Skeletal muscle satellite cell (primary cell): ENCODE results near the gene UFD1. TPM values are rescaled to one million over a fixed set of nuclear protein-coding genes. Genes with fewer than 3 reads are reported as not detected.

Source experiments
- H3K27me3 ChIP-seq: 2 replicates; pipeline ENCODE4 v1.7.0; 2013; ENCODE audit warnings: low read length; ENCODE audit not compliant: control insufficient read depth, insufficient read depth
- H3K36me3 ChIP-seq: 2 replicates; pipeline ENCODE4 v1.7.0; 2013; ENCODE audit warnings: mild to moderate bottlenecking, control low read depth, low read length; ENCODE audit not compliant: insufficient read depth
- H3K4me1 ChIP-seq: 2 replicates; pipeline ENCODE4 v1.7.0; 2013; ENCODE audit warnings: low read length; ENCODE audit not compliant: control insufficient read depth, insufficient read depth
- H3K4me2 ChIP-seq: 2 replicates; pipeline ENCODE4 v1.7.0; 2013; ENCODE audit warnings: mild to moderate bottlenecking, low read length
- H3K4me3 ChIP-seq: 2 replicates; pipeline ENCODE4 v1.7.0; 2013; ENCODE audit warnings: low read length
- H3K9ac ChIP-seq: 2 replicates; pipeline ENCODE4 v1.7.0; 2013; ENCODE audit warnings: mild to moderate bottlenecking, low read depth, low read length, moderate library complexity
- H3K9me3 ChIP-seq: replicated peaks from 2 replicates; pipeline ENCODE4 v1.7.0; 2013; ENCODE audit warnings: mild to moderate bottlenecking, control low read depth, low read length
- total RNA-seq: library from RNA; depleted of rRNA; stranded (reverse); fragments of >200 nt; gene quantifications from 2 replicates; pipeline ENCODE4 v1.2.3, GENCODE V29; 2012; rRNA removed

Gene UFD1, protein sequence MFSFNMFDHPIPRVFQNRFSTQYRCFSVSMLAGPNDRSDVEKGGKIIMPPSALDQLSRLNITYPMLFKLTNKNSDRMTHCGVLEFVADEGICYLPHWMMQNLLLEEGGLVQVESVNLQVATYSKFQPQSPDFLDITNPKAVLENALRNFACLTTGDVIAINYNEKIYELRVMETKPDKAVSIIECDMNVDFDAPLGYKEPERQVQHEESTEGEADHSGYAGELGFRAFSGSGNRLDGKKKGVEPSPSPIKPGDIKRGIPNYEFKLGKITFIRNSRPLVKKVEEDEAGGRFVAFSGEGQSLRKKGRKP
- 59.8 and 88.0 TPM in 2 replicates for total RNA-seq

DNA sequence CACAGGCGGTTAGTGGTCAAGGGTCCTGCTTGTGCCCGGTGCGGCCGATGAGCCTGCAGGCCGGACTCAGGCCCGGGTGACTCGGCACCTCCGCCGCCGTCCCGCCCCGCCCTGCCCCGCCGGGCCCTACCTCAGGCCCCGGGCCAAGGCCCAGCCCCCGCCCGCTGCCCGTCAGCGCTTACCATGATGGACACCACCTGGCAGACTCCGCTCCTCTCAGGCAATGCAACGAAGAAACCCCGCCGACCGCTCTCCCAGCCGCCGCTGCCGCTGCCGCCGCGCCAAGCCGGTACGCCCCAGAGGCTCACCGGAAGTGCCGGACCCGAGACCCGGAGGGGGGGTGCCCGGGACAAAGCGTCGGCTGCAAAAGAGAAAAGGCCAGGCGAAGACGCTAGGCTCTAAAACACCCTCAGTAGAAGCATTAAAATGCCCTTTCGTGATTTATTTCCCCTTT, at the start of gene UFD1:
Gene UFD1, minus strand, starts transcription at position 293 of the 454 bp plus-strand sequence. Its CDS starts 108 bp downstream, at position 185.
- Histone ChIP-seq H3K36me3 (peaks cover 27% of the 10 kb centered on the region), H3K4me3 (peak within 1 kb of the TSS; percentile 87), H3K9ac (peak within 1 kb of the TSS; percentile 91), H3K27me3 (no peaks in the 10 kb centered on the region), H3K9me3 (no peaks in the 10 kb centered on the region), H3K4me2 (peak within 1 kb of the TSS; percentile 85), H3K4me1 (peaks cover 19% of the 10 kb centered on the region)

DNA sequence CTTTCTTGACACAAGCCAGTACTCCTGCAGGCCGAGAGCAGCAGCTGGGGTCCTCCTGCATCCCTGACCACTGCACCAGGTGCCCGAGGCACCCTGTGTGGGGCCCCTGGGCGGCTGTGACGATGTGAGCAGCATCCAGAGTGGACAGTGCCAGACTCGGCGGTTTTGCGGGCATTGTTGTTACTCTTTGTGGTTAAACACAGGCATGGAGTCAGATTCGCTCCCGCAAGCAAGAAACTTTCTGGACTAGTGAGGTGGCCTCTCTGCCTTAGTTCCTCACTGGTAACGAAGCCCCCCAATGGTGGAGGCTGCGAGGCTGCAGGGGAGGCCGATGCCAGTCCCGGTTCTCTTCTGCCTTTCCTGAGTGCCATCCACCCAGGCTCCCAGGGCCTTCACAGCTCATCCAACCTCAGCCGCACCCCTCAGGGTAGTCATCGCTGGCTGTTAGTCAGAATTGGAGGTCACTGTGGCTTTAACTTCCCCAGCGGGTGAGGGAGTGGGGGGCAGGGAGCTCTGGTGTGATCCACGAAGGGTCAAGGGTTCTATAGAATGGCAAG, 48.9 kb upstream of the UFD1 start:
- H3K36me3 ChIP-seq: no peaks in the 10 kb centered on the region
- H3K4me2 ChIP-seq: peak overlapping the region; percentile 22
- no peak overlapping the region for H3K9ac ChIP-seq
- peaks cover 24% of the 10 kb centered on the region for H3K4me1 ChIP-seq
- H3K9me3 ChIP-seq: no peaks in the 10 kb centered on the region
- peaks cover 31% of the 10 kb centered on the region for H3K27me3 ChIP-seq
- no peak overlapping the region for H3K4me3 ChIP-seq

DNA sequence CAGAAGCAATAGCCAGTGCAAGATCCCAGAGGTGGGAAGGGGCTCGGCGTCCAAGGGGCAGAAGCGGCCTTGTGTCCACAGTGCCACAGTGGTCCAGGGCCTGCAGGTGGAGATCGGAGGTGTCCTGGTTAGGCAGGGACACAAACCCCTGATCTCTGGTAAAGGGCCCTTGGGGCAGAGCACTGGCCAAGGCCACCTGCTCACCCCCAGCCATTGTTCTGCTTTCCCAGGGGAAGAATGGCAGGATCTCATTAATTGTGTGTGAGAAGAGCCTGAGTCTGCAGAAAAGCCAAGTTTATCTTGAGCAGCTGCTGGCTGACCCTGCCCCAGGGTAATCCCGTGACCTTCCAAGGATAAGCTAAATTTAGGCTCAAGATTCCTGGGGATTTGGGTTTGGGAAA, 48.3 kb upstream of the UFD1 start:
- H3K4me2 ChIP-seq: peak overlapping the region; percentile 22

DNA sequence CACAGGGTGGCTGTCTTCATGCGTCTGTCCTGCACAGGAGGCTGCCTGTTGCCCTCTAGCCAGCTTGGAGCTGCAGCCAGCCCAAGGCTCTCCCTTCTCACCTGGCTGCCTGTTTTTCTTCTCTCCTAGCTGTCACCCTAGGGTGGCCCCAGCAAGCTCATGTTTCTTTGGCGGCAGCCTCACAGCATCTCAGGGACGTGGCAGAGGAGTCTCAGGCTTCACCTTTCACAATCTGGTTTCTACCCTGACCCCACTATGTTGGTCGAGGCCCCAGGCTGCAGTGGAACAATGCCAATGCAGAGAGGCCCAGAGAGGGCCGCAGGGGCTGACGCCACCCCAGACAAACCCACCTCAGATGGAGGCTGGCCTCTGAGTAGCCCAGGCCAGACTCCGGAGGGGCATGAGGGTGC, 47.7 kb upstream of the UFD1 start:
- Histone ChIP-seq H3K4me1 (peaks cover 25% of the 10 kb centered on the region), H3K36me3 (no peaks in the 10 kb centered on the region), H3K4me2 (no peak overlapping the region), H3K9ac (no peak overlapping the region), H3K4me3 (no peak overlapping the region), H3K9me3 (no peaks in the 10 kb centered on the region), H3K27me3 (peaks cover 34% of the 10 kb centered on the region)

More for the DNA sequence above, 48.3 kb upstream of the UFD1 start:
- H3K4me1 ChIP-seq: peaks cover 25% of the 10 kb centered on the region
- no peak overlapping the region for H3K4me3 ChIP-seq
- no peaks in the 10 kb centered on the region for H3K9me3 ChIP-seq
- H3K27me3 ChIP-seq: peaks cover 33% of the 10 kb centered on the region
- no peaks in the 10 kb centered on the region for H3K36me3 ChIP-seq
- H3K9ac ChIP-seq: no peak overlapping the region

DNA sequence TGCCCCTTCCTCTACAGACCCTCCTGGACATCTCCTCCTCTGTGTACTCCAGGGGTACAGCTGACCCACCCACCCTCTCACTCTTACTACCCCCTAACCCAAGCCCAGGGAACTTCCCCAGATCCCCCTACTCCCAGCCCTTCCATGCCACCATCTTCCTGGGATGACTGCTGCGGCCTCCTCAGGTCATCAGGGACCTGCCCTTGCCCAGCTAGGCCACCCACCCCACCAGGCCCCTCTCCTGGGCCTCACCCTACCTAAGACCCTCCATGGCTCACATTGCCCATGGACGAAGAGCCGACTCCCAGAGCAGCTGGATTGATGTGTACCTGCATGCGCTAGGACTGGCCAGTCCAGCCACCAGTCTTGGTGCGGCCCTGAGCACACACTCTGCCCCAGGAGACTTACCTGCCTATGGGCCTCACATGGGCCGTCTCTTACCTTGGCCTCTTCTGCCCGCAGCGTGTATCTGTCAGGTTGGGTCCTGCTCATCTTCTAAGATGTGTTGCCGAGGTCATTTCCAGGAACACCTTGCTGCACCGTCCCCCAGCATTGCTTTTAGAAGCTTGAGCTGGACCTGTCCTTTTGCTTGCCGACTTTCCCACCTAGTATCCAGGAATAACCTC, 47.2 kb upstream of the UFD1 start:
- H3K36me3 ChIP-seq: no peaks in the 10 kb centered on the region
- peaks cover 34% of the 10 kb centered on the region for H3K27me3 ChIP-seq
- no peak overlapping the region for H3K4me2 ChIP-seq
- H3K4me3 ChIP-seq: no peak overlapping the region
- H3K9me3 ChIP-seq: no peaks in the 10 kb centered on the region
- H3K9ac ChIP-seq: no peak overlapping the region
- H3K4me1 ChIP-seq: peaks cover 25% of the 10 kb centered on the region

DNA sequence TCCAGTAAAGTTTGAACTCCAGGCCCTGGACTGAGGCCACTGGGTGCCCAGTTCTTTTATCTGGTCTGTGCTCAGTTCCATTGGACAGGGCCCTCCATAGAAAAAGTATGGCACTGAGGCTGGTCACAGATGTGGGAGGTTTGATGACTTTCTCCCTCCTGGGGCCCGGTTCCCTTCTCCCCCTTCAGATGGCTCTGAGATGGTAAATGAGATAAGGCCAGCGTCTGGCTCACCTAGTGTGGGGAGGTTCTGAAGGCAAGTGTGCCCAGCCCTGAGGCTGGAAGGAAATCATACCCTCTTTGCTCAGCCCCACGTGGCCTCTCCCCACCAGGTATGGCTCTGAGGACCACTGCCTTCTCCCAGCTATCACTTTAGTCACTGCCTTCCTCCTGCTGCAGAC, 46.7 kb upstream of the UFD1 start:
- Histone ChIP-seq H3K27me3 (peaks cover 31% of the 10 kb centered on the region), H3K4me2 (no peak overlapping the region), H3K9ac (no peak overlapping the region), H3K4me1 (peaks cover 25% of the 10 kb centered on the region), H3K36me3 (no peaks in the 10 kb centered on the region), H3K4me3 (no peak overlapping the region), H3K9me3 (no peaks in the 10 kb centered on the region)

DNA sequence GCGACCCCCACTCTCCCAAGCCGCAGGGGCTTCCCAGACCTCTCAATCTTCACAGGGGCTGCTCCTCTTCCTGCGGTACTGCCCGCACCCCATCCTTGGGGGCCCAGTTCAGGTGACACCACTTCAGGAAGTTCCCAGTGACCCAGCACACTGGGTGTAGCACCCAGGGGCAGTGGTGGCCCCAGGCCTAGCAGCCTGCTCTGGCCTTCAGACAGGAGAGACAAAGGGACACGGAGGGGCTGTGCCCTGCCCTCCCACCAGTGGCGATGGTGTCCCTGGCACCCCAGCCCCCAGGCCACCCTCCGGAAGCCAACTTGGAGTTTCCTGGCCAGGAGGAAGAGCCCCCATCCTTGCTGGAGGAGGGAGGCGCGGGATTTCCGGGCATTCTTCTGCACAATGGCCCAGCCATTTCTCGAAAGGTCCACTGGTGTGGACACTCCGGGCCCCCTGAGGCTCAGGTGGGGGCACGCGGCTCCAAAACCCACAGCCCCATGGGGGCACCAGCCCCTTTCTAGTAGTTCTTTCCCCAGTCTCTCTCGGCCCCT, 46.2 kb upstream of the UFD1 start:
- no peak overlapping the region for H3K4me3 ChIP-seq
- peaks cover 27% of the 10 kb centered on the region for H3K27me3 ChIP-seq
- H3K36me3 ChIP-seq: no peaks in the 10 kb centered on the region
- no peak overlapping the region for H3K4me2 ChIP-seq
- no peak overlapping the region for H3K9ac ChIP-seq
- peaks cover 25% of the 10 kb centered on the region for H3K4me1 ChIP-seq
- H3K9me3 ChIP-seq: no peaks in the 10 kb centered on the region

DNA sequence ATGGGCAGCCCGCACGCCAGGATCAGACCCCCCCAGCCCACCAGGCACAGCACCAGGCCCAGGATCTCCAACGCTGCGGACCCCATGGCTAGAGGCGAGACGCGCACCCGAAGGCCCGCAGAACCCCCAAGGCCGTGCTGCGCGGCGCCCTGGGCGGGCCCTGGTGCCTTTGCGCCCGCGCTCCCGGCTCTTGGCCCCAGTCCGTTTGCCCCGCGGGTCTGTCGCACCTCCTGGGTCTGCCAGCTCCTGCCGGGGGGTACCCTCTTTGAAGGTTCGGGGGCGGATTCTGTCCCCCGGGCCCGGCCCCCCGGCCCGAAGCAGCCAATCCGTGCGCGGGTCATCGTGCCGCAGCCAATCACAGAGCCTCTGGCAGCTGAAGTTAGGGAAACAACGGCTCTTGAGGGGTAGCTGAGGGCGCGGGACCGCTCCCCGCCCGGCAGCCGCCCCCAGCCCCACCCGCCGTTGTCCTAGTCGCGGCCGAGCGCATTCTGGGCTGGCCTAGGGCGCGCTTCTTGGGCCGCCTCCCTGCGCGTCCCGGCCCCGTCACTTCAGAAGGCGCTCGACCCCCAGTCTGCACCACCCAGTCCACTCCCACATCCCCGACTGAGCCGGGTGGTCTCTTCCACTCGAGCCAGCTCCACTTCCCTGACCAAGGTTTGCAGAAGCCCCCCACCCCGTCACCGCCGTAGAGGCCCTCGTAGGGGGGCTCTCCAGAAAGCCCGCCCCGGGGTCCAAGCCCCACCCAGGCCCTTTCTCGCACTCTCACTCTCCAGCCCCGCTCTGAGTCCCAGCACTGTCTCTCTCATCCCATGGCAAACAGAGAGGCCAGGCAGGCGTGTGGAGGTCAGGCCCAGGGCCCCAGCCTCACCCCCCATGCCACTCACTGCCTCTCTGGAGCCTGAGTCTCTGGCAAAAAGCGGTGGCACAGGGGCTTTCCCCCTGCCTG, 45.5 kb upstream of the UFD1 start, which contains the start of gene CLDN5:
Gene CLDN5, minus strand, starts transcription at position 241 of the 946 bp plus-strand sequence. Its CDS starts 155 bp downstream, at position 86.
- Histone ChIP-seq H3K36me3 (no peaks in the 10 kb centered on the region), H3K4me3 (peak within 1 kb of the TSS; percentile 60), H3K4me2 (peak within 1 kb of the TSS; percentile 87), H3K9me3 (no peaks in the 10 kb centered on the region), H3K27me3 (peaks cover 27% of the 10 kb centered on the region), H3K9ac (peak within 1 kb of the TSS; percentile 9), H3K4me1 (peaks cover 25% of the 10 kb centered on the region)

DNA sequence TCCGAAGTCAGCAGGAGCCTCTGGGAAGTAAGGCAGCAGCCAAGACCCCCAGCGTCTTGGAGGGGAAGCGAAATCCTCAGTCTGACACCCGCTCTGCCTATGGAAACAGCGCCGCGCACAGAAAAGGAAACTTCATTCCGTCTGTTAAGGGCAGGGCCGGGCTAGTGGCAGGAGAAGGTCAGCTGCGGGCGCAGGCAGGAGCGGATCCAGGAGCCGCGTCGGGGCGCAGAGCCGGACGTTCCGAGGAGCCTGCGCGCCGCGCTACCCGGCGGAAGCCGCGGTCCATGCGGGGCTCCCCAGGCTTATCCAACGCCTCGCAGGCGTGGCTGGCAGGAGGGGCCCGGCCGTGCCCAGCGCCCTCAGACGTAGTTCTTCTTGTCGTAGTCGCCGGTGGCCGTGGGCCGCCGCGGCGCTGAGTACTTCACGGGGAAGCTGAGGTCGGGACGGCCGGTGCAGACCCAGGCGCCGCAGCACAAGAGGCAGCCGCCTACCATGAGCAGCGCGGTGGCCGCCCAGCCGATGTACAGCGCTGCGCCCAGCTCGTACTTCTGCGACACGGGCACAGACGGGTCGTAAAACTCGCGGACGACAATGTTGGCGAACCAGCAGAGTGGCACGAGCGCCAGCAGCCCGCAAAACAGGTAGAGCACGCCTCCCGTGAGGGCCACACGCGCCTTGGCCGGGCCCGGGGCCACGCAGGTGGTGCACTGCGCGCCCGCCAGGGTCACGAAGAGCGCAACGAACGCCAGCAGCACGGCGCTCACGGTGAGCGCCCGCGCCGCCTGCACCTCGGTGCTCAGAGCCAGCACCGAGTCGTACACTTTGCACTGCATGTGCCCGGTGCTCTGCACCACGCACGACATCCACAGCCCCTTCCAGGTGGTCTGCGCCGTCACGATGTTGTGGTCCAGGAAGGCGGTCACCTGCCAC, 44.5 kb upstream of the UFD1 start:
- H3K36me3 ChIP-seq: no peaks in the 10 kb centered on the region
- peak overlapping the region; percentile 60 for H3K4me3 ChIP-seq
- peak overlapping the region; percentile 9 for H3K9ac ChIP-seq
- H3K4me2 ChIP-seq: peak overlapping the region; percentile 87
- peaks cover 25% of the 10 kb centered on the region for H3K4me1 ChIP-seq
- no peaks in the 10 kb centered on the region for H3K9me3 ChIP-seq
- peaks cover 27% of the 10 kb centered on the region for H3K27me3 ChIP-seq

DNA sequence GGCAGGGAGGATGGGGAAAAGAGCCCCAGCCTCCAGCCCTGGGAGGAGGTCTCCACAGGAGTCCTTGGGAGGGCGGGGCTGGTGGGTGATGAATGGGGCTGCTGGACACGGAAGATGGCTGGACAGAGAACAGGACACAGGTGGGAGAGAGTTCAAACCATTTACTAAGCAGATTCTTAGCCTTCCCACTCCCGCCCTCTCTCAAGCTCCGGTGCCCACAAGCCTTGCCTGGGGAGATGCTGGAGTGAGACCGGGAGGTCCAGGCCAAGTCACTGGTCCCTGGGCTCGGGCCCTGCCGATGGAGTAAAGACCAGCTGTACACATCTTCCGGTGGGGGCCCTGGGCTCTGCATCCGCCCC, 43.9 kb upstream of the UFD1 start:
- Histone ChIP-seq H3K36me3 (no peaks in the 10 kb centered on the region), H3K9ac (peak overlapping the region; percentile 9), H3K27me3 (peaks cover 27% of the 10 kb centered on the region), H3K4me1 (peaks cover 21% of the 10 kb centered on the region), H3K9me3 (no peaks in the 10 kb centered on the region), H3K4me3 (peak overlapping the region; percentile 60), H3K4me2 (peak overlapping the region; percentile 87)
